SK-N-SH (cell line): ENCODE data around the gene NR6A1. TPM values are rescaled to one million over a fixed set of nuclear protein-coding genes. Genes with fewer than 3 reads are reported as not detected.

Source experiments
- CTCF ChIA-PET: fragments of 300-600, 350-600 bp; formaldehyde crosslinking; extraction: SDS; loops from one replicate; lab custom pipeline; 2021; lab: Yijun Ruan, JAX
- POLR2A ChIA-PET: fragments of 350-600 bp; sonication (Branson Sonifier 250); formaldehyde crosslinking; extraction: SDS; loops from one replicate; lab custom pipeline; 2020; ENCODE audit warnings: antibody characterized with exemption, inconsistent platforms; lab: Yijun Ruan, JAX
- DNase-seq: peaks from one replicate; pipeline ENCODE4 v3.0.0; 2012
- H2AFZ ChIP-seq: fragments of 200-600 bp; sonication (generic); 2 replicates; pipeline ENCODE4 v1.8.1; 2016; ENCODE audit warnings: antibody characterized with exemption, mild to moderate bottlenecking, low read depth
- H3F3A ChIP-seq: fragments of 200-600 bp; sonication (generic); replicated peaks from 2 replicates; pipeline ENCODE3; 2016; ENCODE audit warnings: antibody characterized with exemption, mild to moderate bottlenecking; ENCODE audit not compliant: insufficient read depth
- H3K27ac ChIP-seq, 2 experiments: fragments of 200-500 bp in 1 of 2; fragments of 200-600 bp in 1 of 2; sonication (Bioruptor generic) in 1 of 2; sonication (generic), shearing (Covaris generic) in 1 of 2; 2 replicates each; pipeline versions ENCODE4 v1.5.1 to v1.6.1; 2014 to 2016; ENCODE audit warnings: low read depth in 2 of 2, inconsistent platforms in 1 of 2, low read length in 1 of 2, mild to moderate bottlenecking in 1 of 2, mixed read lengths in 1 of 2
- H3K27me3 ChIP-seq: fragments of 200-600 bp; sonication (generic), shearing (Covaris generic); 2 replicates; pipeline ENCODE4 v1.6.1; 2016; ENCODE audit warnings: mixed run types; ENCODE audit not compliant: insufficient read depth
- H3K36me3 ChIP-seq, 2 experiments: fragments of 200-500 bp in 1 of 2; fragments of 200-600 bp in 1 of 2; sonication (Bioruptor generic) in 1 of 2; sonication (generic) in 1 of 2; replicated peaks in 1 of 2; 2 replicates each; pipeline versions ENCODE3 to v1.5.1; 2014 to 2016; ENCODE audit warnings: low read length in 1 of 2, mild to moderate bottlenecking in 1 of 2; ENCODE audit not compliant: insufficient read depth in 2 of 2, control insufficient read depth in 1 of 2
- H3K4me1 ChIP-seq, 2 experiments: fragments of 200-500 bp in 1 of 2; fragments of 200-600 bp in 1 of 2; sonication (Bioruptor generic) in 1 of 2; sonication (generic), shearing (Covaris generic) in 1 of 2; 2 replicates each; pipeline versions ENCODE4 v1.5.1 to v1.6.1; 2014 to 2016; ENCODE audit warnings: low read depth in 1 of 2, low read length in 1 of 2, mixed run types in 1 of 2; ENCODE audit not compliant: insufficient read depth in 2 of 2, control insufficient read depth in 1 of 2
- H3K4me2 ChIP-seq: fragments of 200-600 bp; sonication (generic), shearing (Covaris generic); 2 replicates; pipeline ENCODE4 v1.6.1; 2017; ENCODE audit warnings: mixed run types
- H3K4me3 ChIP-seq, 2 experiments: fragments of 200-500 bp in 1 of 2; fragments of 200-600 bp in 1 of 2; sonication (Bioruptor generic) in 1 of 2; sonication (generic), shearing (Covaris generic) in 1 of 2; 2 replicates each; pipeline versions ENCODE4 v1.5.1 to v1.8.1; 2014 to 2016; ENCODE audit warnings: low read depth in 2 of 2, inconsistent platforms in 1 of 2, low read length in 1 of 2, mild to moderate bottlenecking in 1 of 2, mixed read lengths in 1 of 2, moderate library complexity in 1 of 2
- H3K79me2 ChIP-seq: fragments of 200-600 bp; sonication (generic); 2 replicates; pipeline ENCODE4 v1.8.1; 2017; ENCODE audit warnings: mild to moderate bottlenecking; ENCODE audit not compliant: insufficient read depth
- H3K9ac ChIP-seq: fragments of 200-600 bp; sonication (generic); 2 replicates; pipeline ENCODE4 v1.6.1; 2017; ENCODE audit warnings: mixed run types
- H3K9me2 ChIP-seq: fragments of 200-600 bp; sonication (generic); 2 replicates; pipeline ENCODE4 v1.6.1; 2017; ENCODE audit warnings: mixed run types
- H3K9me3 ChIP-seq: fragments of 200-600 bp; sonication (generic); 2 replicates; pipeline ENCODE4 v1.6.1; 2017; ENCODE audit warnings: mixed run types, mild to moderate bottlenecking, moderate library complexity
- H4K20me1 ChIP-seq: fragments of 200-600 bp; sonication (generic); 2 replicates; pipeline ENCODE4 v1.6.1; 2017; ENCODE audit warnings: mild to moderate bottlenecking, mixed run types; ENCODE audit not compliant: insufficient read depth
- CHD2 ChIP-seq: fragments of 150-350 bp; IDR thresholded peaks from 2 replicates; pipeline ENCODE4 v1.6.1; 2018; ENCODE audit warnings: low read length; ENCODE audit not compliant: partially characterized antibody
- CTCF ChIP-seq: fragments of 200-600 bp; sonication (generic); IDR thresholded peaks from 2 replicates; pipeline ENCODE4 v1.6.1; 2017; ENCODE audit warnings: antibody characterized with exemption, mild to moderate bottlenecking, moderate library complexity
- ELF1 ChIP-seq: IDR thresholded peaks from 2 replicates; pipeline ENCODE4 v1.4.0; 2012
- EZH2phosphoT487 ChIP-seq: fragments of 200-600 bp; sonication (generic); IDR thresholded peaks from 2 replicates; pipeline ENCODE4 v1.6.1; 2017; ENCODE audit warnings: low read depth, mixed run types, mild to moderate bottlenecking, antibody characterized with exemption, moderate library complexity, borderline replicate concordance
- FOSL2 ChIP-seq: IDR thresholded peaks from 2 replicates; pipeline ENCODE4 v1.4.0; 2012; ENCODE audit warnings: low read depth, mild to moderate bottlenecking, moderate library complexity, borderline replicate concordance
- GABPA ChIP-seq: IDR thresholded peaks from 2 replicates; pipeline ENCODE4 v1.4.0; 2012; ENCODE audit warnings: low read depth, mild to moderate bottlenecking
- IRF3 ChIP-seq: fragments of 150-350 bp; IDR thresholded peaks from 2 replicates; pipeline ENCODE4 v1.6.1; 2016; ENCODE audit warnings: mild to moderate bottlenecking, low read depth, low read length
- JUND ChIP-seq: IDR thresholded peaks from 2 replicates; pipeline ENCODE4 v1.4.0; 2012
- MAX ChIP-seq: IDR thresholded peaks from 2 replicates; pipeline ENCODE4 v1.4.0; 2012; ENCODE audit warnings: low read depth
- MEF2A ChIP-seq: IDR thresholded peaks from 2 replicates; pipeline ENCODE4 v1.4.0; 2012; ENCODE audit warnings: low read depth, borderline replicate concordance
- MXI1 ChIP-seq: IDR thresholded peaks from 2 replicates; pipeline ENCODE4 v1.6.1; 2012; ENCODE audit warnings: mild to moderate bottlenecking, low read depth, low read length, improper control_type of control experiment
- NFIC ChIP-seq: IDR thresholded peaks from 2 replicates; pipeline ENCODE4 v1.4.0; 2012; ENCODE audit warnings: borderline replicate concordance
- POLR2AphosphoS5 ChIP-seq: IDR thresholded peaks from 2 replicates; pipeline ENCODE4 v1.6.1; 2012; ENCODE audit warnings: low read depth, low read length
- RAD21 ChIP-seq: IDR thresholded peaks from 2 replicates; pipeline ENCODE4 v1.6.1; 2012; ENCODE audit warnings: mild to moderate bottlenecking, low read length
- RCOR1 ChIP-seq: fragments of 150-350 bp; IDR thresholded peaks from 2 replicates; pipeline ENCODE4 v1.6.1; 2017; ENCODE audit warnings: antibody characterized with exemption, low read length
- REST ChIP-seq: IDR thresholded peaks from 2 replicates; pipeline ENCODE4 v1.6.1; 2012; ENCODE audit warnings: mild to moderate bottlenecking, low read depth, low read length, moderate library complexity
- RFX5 ChIP-seq: IDR thresholded peaks from 2 replicates; pipeline ENCODE4 v1.6.1; 2012; ENCODE audit warnings: mild to moderate bottlenecking, improper control_type of control experiment, low read length
- RXRA ChIP-seq: IDR thresholded peaks from 2 replicates; pipeline ENCODE4 v1.4.0; 2012; ENCODE audit warnings: low read depth, mild to moderate bottlenecking, borderline replicate concordance
- SIN3A ChIP-seq: IDR thresholded peaks from 2 replicates; pipeline ENCODE4 v1.6.1; 2012; ENCODE audit warnings: low read depth, mild to moderate bottlenecking, low read length, moderate library complexity, borderline replicate concordance
- SMC3 ChIP-seq: IDR thresholded peaks from 2 replicates; pipeline ENCODE4 v1.6.1; 2012; ENCODE audit warnings: low read depth, low read length, improper control_type of control experiment
- TEAD4 ChIP-seq: IDR thresholded peaks from 2 replicates; pipeline ENCODE4 v1.4.0; 2012; ENCODE audit warnings: mild to moderate bottlenecking, borderline replicate concordance; ENCODE audit not compliant: insufficient read depth
- USF2 ChIP-seq: fragments of 150-350 bp; IDR thresholded peaks from 2 replicates; pipeline ENCODE4 v1.6.1; 2017; ENCODE audit warnings: antibody characterized with exemption, low read length, low read depth, borderline replicate concordance
- YY1 ChIP-seq: IDR thresholded peaks from 2 replicates; pipeline ENCODE4 v1.4.0; 2012; ENCODE audit warnings: low read depth, mild to moderate bottlenecking
- WGBS: methylation state at CpG from one replicate; pipeline ENCODE4 v1.1.6; 2017; ENCODE audit warnings: low lambda C conversion rate; 5-methylcytosine and 5-hydroxymethylcytosine counted together
- polyA plus RNA-seq, 3 experiments: library from polyadenylated mRNA; depleted of rRNA; stranded (reverse); fragments of >200 nt; gene quantifications; 2 replicates each; pipeline ENCODE4 v1.2.3, GENCODE V29; 2012

NR6A1 gene
- polyA plus RNA-seq, 1 of the 3 experiments (the other 2 are of a cell fraction) = 1.2 TPM

- WGBS = 62% methylated on average over 16 of the region's 16 CpGs
- Histone ChIP-seq H3K27me3 (no peaks in the 10 kb centered on the region), H3K36me3 (peaks cover 20 to 32% of the 10 kb centered on the region in 2 experiments), H3K4me2 (peak overlapping the region; percentile 66), H3K4me3 (peak overlapping the region in 1 of 2 experiments; percentile 3; a peak in 1 of 4 replicates), H2AFZ (no peak overlapping the region), H3K79me2 (peaks cover 79% of the 10 kb centered on the region), H3K9me3 (no peaks in the 10 kb centered on the region), H3K27ac (peak overlapping the region; percentile 56 to 91), H3K9ac (peak overlapping the region; percentile 78), H3K9me2 (no peaks in the 10 kb centered on the region; the same call in 1 of the 2 replicates)
- ChIA-PET CTCF (no interaction called here), POLR2A (no interaction called here)
- DNase-seq = no peak
- TF ChIP-seq TEAD4 (peak; percentile 29; the same call in 1 of the 2 replicates), EZH2phosphoT487 (no peak), FOSL2 (peak; percentile 56; the same call in 1 of the 2 replicates), RAD21 (no peak), SMC3 (no peak), MXI1 (no peak), IRF3 (no peak), POLR2AphosphoS5 (no peak), SIN3A (no peak), ELF1 (no peak), REST (no peak), MEF2A (peak; percentile 48; the same call in 1 of the 2 replicates), NFIC (no peak), CHD2 (no peak), CTCF (no peak), USF2 (no peak), RCOR1 (no peak), YY1 (no peak), MAX (0 out of 2 replicates have a peak, but pooled peaks have one; percentile 29), GABPA (no peak), JUND (peak; percentile 40; the same call in 1 of the 2 replicates), RXRA (peak; percentile 29; the same call in 1 of the 2 replicates), RFX5 (no peak)
- TF ChIP-seq, all 33 proteins: peak for 6
- Histone ChIP-seq H4K20me1 (no peaks in the 10 kb centered on the region), H3F3A (peaks cover 57% of the 10 kb centered on the region), H3K4me1 (peaks cover 17 to 35% of the 10 kb centered on the region in 2 experiments)
Measured at GRCh38 chr9:124695280-124695890, 75.7 kb downstream of the NR6A1 start.
